Measurements from ENCODE around the gene DAB2.

The DAB2 gene

GRCh38 chr5:39462211-39462610 lies 37.4 kb upstream of the DAB2 start:
- no peak for TF ChIP-seq CTCF (IDR thresholded peaks at IDR 0.05; ENCODE audit: low read depth, low read length, poor library complexity, severe bottlenecking)
- no peak for TF ChIP-seq EZH2phosphoT487 (IDR thresholded peaks at IDR 0.05; ENCODE audit: borderline replicate concordance, low read length)
- Histone ChIP-seq H3K36me3 (ENCODE audit: control insufficient read depth, low read length) (no peaks in the 10 kb centered on the region), H3K4me2 (ENCODE audit: low read length) (no peak overlapping the region), H3F3A (ENCODE audit: control insufficient read depth, insufficient read depth) (no peaks in the 10 kb centered on the region), H3K27me3 (ENCODE audit: control insufficient read depth, low read length) (no peaks in the 10 kb centered on the region), H3K27ac (ENCODE audit: low read depth, low read length) (no peak overlapping the region), H3K4me3 (ENCODE audit: low read length) (no peak overlapping the region), H3K9me3 (ENCODE audit: control insufficient read depth, insufficient read depth, low read length) (no peaks in the 10 kb centered on the region), H3K4me1 (ENCODE audit: control insufficient read depth, low read length) (no peaks in the 10 kb centered on the region), H3K79me2 (ENCODE audit: control insufficient read depth, low read length) (no peaks in the 10 kb centered on the region), H4K20me1 (ENCODE audit: control insufficient read depth, insufficient read depth, low read depth, low read length) (no peaks in the 10 kb centered on the region), H3K9me2 (replicated peaks; ENCODE audit: control insufficient read depth, low read length) (no peaks in the 10 kb centered on the region)

- H3K36me3 ChIP-seq (ENCODE audit: control insufficient read depth, low read length): no peaks in the 10 kb centered on the region
- H4K20me1 ChIP-seq (ENCODE audit: control insufficient read depth, insufficient read depth, low read depth, low read length): no peaks in the 10 kb centered on the region
- H3K9me2 ChIP-seq (replicated peaks; ENCODE audit: control insufficient read depth, low read length): no peaks in the 10 kb centered on the region
- H3K4me1 ChIP-seq (ENCODE audit: control insufficient read depth, low read length): no peaks in the 10 kb centered on the region
- H3F3A ChIP-seq (ENCODE audit: control insufficient read depth, insufficient read depth): no peaks in the 10 kb centered on the region
- H3K27me3 ChIP-seq (ENCODE audit: control insufficient read depth, low read length): no peaks in the 10 kb centered on the region
- H3K79me2 ChIP-seq (ENCODE audit: control insufficient read depth, low read length): no peaks in the 10 kb centered on the region
- H3K4me3 ChIP-seq (ENCODE audit: low read length): no peak overlapping the region
- TF ChIP-seq CTCF (IDR thresholded peaks at IDR 0.05; ENCODE audit: low read depth, low read length, poor library complexity, severe bottlenecking): no peak
- no peak for TF ChIP-seq EZH2phosphoT487 (IDR thresholded peaks at IDR 0.05; ENCODE audit: borderline replicate concordance, low read length)
- H3K9me3 ChIP-seq (ENCODE audit: control insufficient read depth, insufficient read depth, low read length): no peaks in the 10 kb centered on the region
- H3K4me2 ChIP-seq (ENCODE audit: low read length): no peak overlapping the region
- H3K27ac ChIP-seq (ENCODE audit: low read depth, low read length): no peak overlapping the region
Observed at GRCh38 chr5:39461007-39461682, 36.4 kb upstream of the DAB2 start.

- no peak for TF ChIP-seq EZH2phosphoT487 (IDR thresholded peaks at IDR 0.05; ENCODE audit: borderline replicate concordance, low read length)
- no peak for TF ChIP-seq CTCF (IDR thresholded peaks at IDR 0.05; ENCODE audit: low read depth, low read length, poor library complexity, severe bottlenecking)
- no peak overlapping the region for H3K4me2 ChIP-seq (ENCODE audit: low read length)
- H3K27ac ChIP-seq (ENCODE audit: low read depth, low read length): no peak overlapping the region
- H4K20me1 ChIP-seq (ENCODE audit: control insufficient read depth, insufficient read depth, low read depth, low read length): no peaks in the 10 kb centered on the region
- no peaks in the 10 kb centered on the region for H3K27me3 ChIP-seq (ENCODE audit: control insufficient read depth, low read length)
- H3F3A ChIP-seq (ENCODE audit: control insufficient read depth, insufficient read depth): no peaks in the 10 kb centered on the region
- H3K9me3 ChIP-seq (ENCODE audit: control insufficient read depth, insufficient read depth, low read length): no peaks in the 10 kb centered on the region
- H3K36me3 ChIP-seq (ENCODE audit: control insufficient read depth, low read length): no peaks in the 10 kb centered on the region
- H3K9me2 ChIP-seq (replicated peaks; ENCODE audit: control insufficient read depth, low read length): no peaks in the 10 kb centered on the region
- no peaks in the 10 kb centered on the region for H3K79me2 ChIP-seq (ENCODE audit: control insufficient read depth, low read length)
- no peaks in the 10 kb centered on the region for H3K4me1 ChIP-seq (ENCODE audit: control insufficient read depth, low read length)
- no peak overlapping the region for H3K4me3 ChIP-seq (ENCODE audit: low read length)
Observed at GRCh38 chr5:39459907-39460306, 35.1 kb upstream of the DAB2 start.
